ENCODE measurements around the gene APP. TPM values are rescaled to one million over a fixed set of nuclear protein-coding genes. Genes with fewer than 3 reads are reported as not detected.

APP gene
- total and polyA plus RNA-seq, 10 of the 15 experiments (the other 5 are each of a cell fraction or from before 2014, with no cell fraction given), result 8.8 to 94.9 (median 51.0) TPM

GRCh38 chr21:25995278-25995677 is 175.3 kb downstream of the APP start:
- H3K9me3 ChIP-seq (replicated peaks; ENCODE audit: control insufficient read depth, insufficient read depth, low read length), result no peaks in the 10 kb centered on the region
- H3K4me3 ChIP-seq, result no peak overlapping the region
- H3K27ac ChIP-seq (ENCODE audit: control insufficient read depth, insufficient read depth), result no peak overlapping the region
- no TSS peak for BruUV-seq (replicated peaks)
- no peak for FAIRE-seq
- RAD21 ChIA-PET (ENCODE audit: unreplicated experiment), result no interaction called here
- H3K4me2 ChIP-seq (ENCODE audit: control insufficient read depth, insufficient read depth), result no peak overlapping the region
- no peaks in the 10 kb centered on the region for H3K79me2 ChIP-seq (ENCODE audit: control insufficient read depth, insufficient read depth, low read length)
- DNase-seq (ENCODE audit: low read depth, low spot score), result no peak
- H3K4me1 ChIP-seq (ENCODE audit: control insufficient read depth, insufficient read depth, low read length), result no peaks in the 10 kb centered on the region
- POLR2A ChIA-PET, result no interaction called here
- no peak overlapping the region for H2AFZ ChIP-seq (ENCODE audit: control insufficient read depth, low read depth, low read length)
- intact Hi-C loops (cut with micrococcal nuclease; ENCODE audit: unreplicated experiment) (no loop called here), in situ Hi-C loops (cut with MboI) (no loop called here)
- SMC1A ChIA-PET (ENCODE audit: uncharacterized antibody, unreplicated experiment), result no interaction called here
- TF ChIP-seq CHD1 (IDR thresholded peaks at IDR 0.05; ENCODE audit: low read depth, low read length) (no peak), ZNF274 (IDR thresholded peaks at IDR 0.05; ENCODE audit: insufficient read depth, insufficient read length) (no peak), ZSCAN29 (IDR thresholded peaks at IDR 0.05) (no peak), MLLT1 (IDR thresholded peaks at IDR 0.05) (no peak)
- no peaks in the 10 kb centered on the region for H4K20me1 ChIP-seq (ENCODE audit: control insufficient read depth, insufficient read depth)
- peaks cover 0 to 3% of the 10 kb centered on the region in 2 experiments; a peak in 1 of 4 replicates for H3K36me3 ChIP-seq (ENCODE audit: control insufficient read depth in 2 of 2, insufficient read depth in 2 of 2, low read length in 1 of 2)
- no peaks in the 10 kb centered on the region for H3K27me3 ChIP-seq (replicated peaks in 1 of 2; ENCODE audit: control insufficient read depth in 2 of 2, insufficient read depth in 2 of 2, low read length in 1 of 2)
- CTCF ChIA-PET, result no interaction called here
- no peak for ATAC-seq
- 50% methylated on average over 9 of the region's 9 CpGs for WGBS (ENCODE audit: insufficient coverage, insufficient replicate concordance, low lambda C conversion rate, missing lambda C conversion rate)
- H3K9ac ChIP-seq (ENCODE audit: control insufficient read depth, insufficient read depth, low read length), result no peak overlapping the region

- no peaks in the 10 kb centered on the region for H3K79me2 ChIP-seq (ENCODE audit: control insufficient read depth, insufficient read depth, low read length)
- TF ChIP-seq MLLT1 (IDR thresholded peaks at IDR 0.05), result no peak
- TF ChIP-seq GABPA (IDR thresholded peaks at IDR 0.05; ENCODE audit: low read depth), result no peak
- no peak for TF ChIP-seq SUZ12 (IDR thresholded peaks at IDR 0.05; ENCODE audit: unreplicated experiment)
- TF ChIP-seq MYC (IDR thresholded peaks at IDR 0.05; ENCODE audit: insufficient read depth, insufficient read length, insufficient replicate concordance, low read length, severe bottlenecking), result no peak
- no peak overlapping the region for H3K4me3 ChIP-seq
- ChIA-PET SMC1A (ENCODE audit: uncharacterized antibody, unreplicated experiment) (no interaction called here), RAD21 (ENCODE audit: unreplicated experiment) (no interaction called here), POLR2A (no interaction called here), CTCF (no interaction called here)
- H3K4me2 ChIP-seq (ENCODE audit: control insufficient read depth, insufficient read depth), result no peak overlapping the region
- no peaks in the 10 kb centered on the region for H3K27me3 ChIP-seq (replicated peaks in 1 of 2; ENCODE audit: control insufficient read depth in 2 of 2, insufficient read depth in 2 of 2, low read length in 1 of 2)
- peaks cover 0 to 3% of the 10 kb centered on the region in 2 experiments; a peak in 1 of 4 replicates for H3K36me3 ChIP-seq (ENCODE audit: control insufficient read depth in 2 of 2, insufficient read depth in 2 of 2, low read length in 1 of 2)
- H3K9ac ChIP-seq (ENCODE audit: control insufficient read depth, insufficient read depth, low read length), result no peak overlapping the region
- intact Hi-C loops (cut with micrococcal nuclease; ENCODE audit: unreplicated experiment), result no loop called here
- WGBS (ENCODE audit: insufficient coverage, insufficient replicate concordance, low lambda C conversion rate, missing lambda C conversion rate), result 13% methylated on average over 1 of the region's 1 CpG
- H2AFZ ChIP-seq (ENCODE audit: control insufficient read depth, low read depth, low read length), result no peak overlapping the region
- no peaks in the 10 kb centered on the region for H4K20me1 ChIP-seq (ENCODE audit: control insufficient read depth, insufficient read depth)
- no peaks in the 10 kb centered on the region for H3K4me1 ChIP-seq (ENCODE audit: control insufficient read depth, insufficient read depth, low read length)
- H3K9me3 ChIP-seq (replicated peaks; ENCODE audit: control insufficient read depth, insufficient read depth, low read length), result no peaks in the 10 kb centered on the region
- H3K27ac ChIP-seq (ENCODE audit: control insufficient read depth, insufficient read depth), result no peak overlapping the region
- BruUV-seq (replicated peaks), result no TSS peak
- no peak for FAIRE-seq
- no peak for ATAC-seq
- in situ Hi-C loops (cut with MboI), result no loop called here
- DNase-seq (ENCODE audit: low read depth, low spot score), result no peak
Observed at GRCh38 chr21:25994758-25995163, 175.8 kb downstream of the APP start.

Data from GM12878 (cell line).